GM12872 (cell line): ENCODE results near the gene BCL2L13.

ENCODE experiments used
- TF ChIP-seq, protein P1 (sequence below): IDR thresholded peaks from 3 replicates; pipeline ENCODE4 v1.5.1; 2011; ENCODE audit warnings: low read depth, mild to moderate bottlenecking, low read length, moderate library complexity; ENCODE audit not compliant: insufficient read depth

BCL2L13 gene

DNA sequence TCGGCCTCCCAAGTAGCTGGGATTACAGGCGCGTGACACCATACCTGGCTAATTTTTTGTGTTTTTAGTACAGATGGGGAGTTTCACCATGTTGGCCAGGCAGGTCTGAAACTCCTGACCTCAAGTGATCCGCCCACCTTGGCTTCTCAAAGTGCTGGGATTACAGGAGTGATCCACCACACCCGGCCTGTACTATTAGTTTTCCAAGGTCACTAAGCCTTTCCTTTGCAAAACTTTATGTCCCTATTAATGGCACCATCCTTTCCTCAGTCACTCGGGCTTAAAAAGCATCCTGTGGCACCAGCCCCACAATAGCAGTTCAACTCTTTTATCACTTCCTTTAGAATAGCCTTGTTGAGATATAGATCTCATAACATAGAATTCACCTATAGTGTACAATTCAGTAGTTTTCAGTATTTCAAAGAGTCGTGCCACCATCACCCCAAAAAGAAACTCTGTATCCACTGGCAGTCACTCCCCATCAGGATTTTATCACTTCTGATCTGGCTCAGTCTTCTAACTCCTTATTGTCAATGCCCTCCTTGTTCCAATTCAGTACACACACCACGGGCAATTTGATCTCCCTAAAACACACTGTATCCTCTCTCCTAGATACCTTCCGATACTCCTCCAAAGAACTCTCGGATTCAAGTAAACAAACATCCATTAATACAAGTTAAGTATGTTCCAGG is 921 bp upstream of the BCL2L13 start:
- TF ChIP-seq, protein P1, sequence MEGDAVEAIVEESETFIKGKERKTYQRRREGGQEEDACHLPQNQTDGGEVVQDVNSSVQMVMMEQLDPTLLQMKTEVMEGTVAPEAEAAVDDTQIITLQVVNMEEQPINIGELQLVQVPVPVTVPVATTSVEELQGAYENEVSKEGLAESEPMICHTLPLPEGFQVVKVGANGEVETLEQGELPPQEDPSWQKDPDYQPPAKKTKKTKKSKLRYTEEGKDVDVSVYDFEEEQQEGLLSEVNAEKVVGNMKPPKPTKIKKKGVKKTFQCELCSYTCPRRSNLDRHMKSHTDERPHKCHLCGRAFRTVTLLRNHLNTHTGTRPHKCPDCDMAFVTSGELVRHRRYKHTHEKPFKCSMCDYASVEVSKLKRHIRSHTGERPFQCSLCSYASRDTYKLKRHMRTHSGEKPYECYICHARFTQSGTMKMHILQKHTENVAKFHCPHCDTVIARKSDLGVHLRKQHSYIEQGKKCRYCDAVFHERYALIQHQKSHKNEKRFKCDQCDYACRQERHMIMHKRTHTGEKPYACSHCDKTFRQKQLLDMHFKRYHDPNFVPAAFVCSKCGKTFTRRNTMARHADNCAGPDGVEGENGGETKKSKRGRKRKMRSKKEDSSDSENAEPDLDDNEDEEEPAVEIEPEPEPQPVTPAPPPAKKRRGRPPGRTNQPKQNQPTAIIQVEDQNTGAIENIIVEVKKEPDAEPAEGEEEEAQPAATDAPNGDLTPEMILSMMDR = no peak

DNA sequence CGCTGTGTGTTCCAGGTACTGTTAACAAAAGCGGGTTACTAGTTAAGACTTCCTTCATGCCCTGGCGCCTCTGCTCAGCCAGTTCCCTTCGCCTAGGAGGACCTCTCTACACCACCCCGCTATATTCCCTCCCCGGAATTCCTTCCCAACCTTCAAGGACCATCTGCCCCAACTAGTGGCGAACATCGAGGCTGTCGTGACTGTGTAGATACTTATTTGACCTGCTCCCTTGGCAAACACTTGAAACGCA is 450 bp upstream of the BCL2L13 start:
- TF ChIP-seq, protein P1 = 0 out of 3 replicates have a peak, but pooled peaks have one; percentile 17

DNA sequence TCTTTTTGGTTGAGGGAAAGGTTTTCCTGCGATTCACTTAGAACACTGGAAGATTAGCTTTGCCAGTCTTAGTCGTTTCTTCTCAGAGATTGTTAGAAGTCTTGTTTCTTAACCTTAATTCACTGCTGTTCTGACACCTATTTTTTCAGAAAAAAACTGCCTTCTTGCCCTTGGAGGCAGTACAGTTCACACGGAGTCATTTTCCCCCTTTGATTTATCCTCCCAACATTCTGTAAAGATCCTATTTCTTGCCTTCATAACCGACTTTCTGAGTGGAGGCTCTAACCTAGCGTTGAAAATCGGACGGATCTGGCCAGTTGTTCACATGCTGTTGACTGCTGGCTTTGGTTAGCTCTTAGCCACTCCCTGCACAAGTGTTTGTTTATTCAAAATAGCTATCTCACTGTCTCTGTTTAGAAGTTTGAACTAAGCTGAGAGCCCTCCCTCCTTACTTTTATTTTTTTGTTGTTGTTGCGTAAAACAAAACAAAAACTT is 737 bp downstream of the BCL2L13 start:
- TF ChIP-seq, protein P1 = no peak

DNA sequence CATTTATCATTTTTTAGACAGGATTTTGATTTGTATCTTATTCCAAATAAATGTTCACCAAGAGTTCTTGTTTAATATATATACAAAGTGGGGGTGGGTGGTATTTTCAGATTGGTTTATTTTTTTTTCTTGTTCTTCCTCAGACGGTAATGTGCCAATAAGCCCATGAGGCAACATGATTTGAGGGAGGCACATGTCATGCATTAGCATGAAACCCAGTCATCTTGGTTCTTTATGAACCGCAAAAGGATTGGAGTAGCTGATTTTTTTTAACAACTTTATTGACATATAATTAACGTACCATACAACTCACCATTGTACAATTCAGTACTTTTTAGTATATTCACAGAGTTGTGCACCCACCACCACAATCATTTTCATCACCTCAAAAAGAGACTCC is 2.7 kb downstream of the BCL2L13 start:
- TF ChIP-seq, protein P1 = no peak

DNA sequence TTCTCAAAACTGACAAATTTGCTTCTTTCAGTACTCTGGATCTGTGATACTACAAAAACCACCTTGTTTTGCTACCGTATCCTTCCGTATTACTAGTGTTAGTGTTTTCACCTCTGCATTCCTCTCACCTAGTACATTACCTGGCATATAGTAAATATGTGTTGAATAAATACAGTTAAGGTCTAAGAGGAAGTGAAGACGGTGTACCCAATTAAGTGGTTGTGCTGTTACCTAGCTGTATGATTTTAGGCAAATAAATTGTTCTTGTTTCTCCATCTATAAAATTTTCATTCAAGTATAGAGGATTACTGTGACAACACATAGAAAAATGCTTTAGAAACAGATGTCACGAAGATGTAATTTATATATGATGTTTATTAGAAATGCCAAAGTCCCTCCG is 8.9 kb downstream of the BCL2L13 start:
- TF ChIP-seq, protein P1 = no peak

DNA sequence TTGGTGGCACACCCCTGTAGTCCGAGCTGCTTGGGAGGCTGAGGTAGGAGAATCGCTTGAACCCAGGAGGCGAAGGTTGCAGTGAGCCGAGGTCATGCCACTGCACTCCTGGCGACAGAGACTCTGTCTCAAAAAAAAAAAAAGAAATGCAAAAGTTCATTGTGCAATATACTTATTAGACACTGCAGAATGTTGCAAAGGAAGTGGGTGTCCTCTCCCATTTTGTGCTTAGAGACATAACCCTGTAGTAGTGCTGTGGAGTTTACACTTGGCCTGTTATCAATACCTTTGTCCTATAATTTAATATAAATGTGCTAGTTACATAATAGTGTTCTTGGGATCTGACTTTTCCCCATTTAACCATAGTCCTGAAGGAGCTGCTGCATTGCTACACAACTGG is 9.4 kb downstream of the BCL2L13 start:
- TF ChIP-seq, protein P1 = no peak

DNA sequence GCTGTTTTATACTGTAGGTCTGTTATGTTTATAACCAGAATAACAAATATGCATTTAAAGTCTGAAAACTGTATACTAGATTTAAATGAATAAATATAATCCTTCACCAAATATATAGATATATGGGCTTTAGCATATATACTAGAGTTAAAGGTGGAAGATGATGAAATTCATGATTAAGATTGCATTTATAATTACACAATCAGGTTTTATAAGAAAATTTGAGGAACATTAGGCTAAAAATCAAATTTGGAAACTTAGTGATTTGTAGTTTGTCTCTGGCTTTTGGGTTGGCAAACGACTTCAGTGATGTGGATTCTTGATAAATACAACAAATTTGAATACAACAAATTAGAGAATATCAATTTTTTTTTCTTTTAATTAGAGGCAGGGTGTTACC is 10.0 kb downstream of the BCL2L13 start:
- TF ChIP-seq, protein P1 = no peak
